HG03196 (cell line): Measurements from ENCODE around the gene FBXW5.

ENCODE experiments used
- ATAC-seq: cut with Tn5 transposase; IDR thresholded peaks from one replicate; pipeline ENCODE4 v1.9.1; 2021; ENCODE audit not compliant: unreplicated experiment

The FBXW5 gene

DNA sequence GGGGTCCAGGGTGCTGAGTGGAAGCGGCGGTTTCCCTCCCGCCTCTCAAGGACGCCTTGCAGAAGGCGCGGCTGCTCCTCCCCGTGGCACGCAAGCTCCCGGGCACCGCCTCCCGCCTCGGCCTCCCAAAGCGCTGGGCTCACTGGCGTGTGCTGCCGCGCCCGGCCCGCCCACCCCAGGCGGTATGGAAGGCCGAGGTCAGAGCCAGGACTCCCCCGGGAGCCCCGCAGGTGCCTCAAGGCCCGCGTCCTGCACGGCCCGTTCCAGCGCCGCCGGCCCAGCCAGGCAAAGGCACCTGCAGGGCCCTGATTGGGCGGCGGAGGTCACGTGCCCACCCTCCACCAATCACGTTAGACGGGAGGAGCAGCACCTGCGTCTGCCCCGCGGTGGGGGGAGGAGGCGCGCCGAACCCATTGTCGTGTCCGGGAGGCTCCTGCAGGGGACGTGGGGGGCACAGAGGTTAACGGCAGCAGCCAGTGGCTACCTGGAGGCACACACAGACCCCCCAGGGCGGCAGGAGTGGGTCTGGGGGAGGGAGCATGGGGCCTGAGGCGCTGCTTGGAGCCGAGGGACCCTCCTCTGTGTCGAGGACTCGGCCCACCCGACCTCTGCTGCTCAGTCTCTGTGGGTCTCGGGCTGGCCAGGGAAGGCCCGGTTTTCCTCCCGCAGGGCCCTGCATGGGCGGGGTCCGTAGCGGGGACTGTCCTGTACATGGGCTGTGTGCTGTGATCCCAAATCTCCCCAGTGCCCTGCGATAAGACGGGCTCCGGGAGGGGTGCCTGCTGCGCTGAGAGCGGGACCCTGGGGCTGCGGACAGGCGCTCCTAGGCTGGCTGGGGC, 5.5 kb upstream of the FBXW5 start:
- peak; percentile 77 for ATAC-seq

DNA sequence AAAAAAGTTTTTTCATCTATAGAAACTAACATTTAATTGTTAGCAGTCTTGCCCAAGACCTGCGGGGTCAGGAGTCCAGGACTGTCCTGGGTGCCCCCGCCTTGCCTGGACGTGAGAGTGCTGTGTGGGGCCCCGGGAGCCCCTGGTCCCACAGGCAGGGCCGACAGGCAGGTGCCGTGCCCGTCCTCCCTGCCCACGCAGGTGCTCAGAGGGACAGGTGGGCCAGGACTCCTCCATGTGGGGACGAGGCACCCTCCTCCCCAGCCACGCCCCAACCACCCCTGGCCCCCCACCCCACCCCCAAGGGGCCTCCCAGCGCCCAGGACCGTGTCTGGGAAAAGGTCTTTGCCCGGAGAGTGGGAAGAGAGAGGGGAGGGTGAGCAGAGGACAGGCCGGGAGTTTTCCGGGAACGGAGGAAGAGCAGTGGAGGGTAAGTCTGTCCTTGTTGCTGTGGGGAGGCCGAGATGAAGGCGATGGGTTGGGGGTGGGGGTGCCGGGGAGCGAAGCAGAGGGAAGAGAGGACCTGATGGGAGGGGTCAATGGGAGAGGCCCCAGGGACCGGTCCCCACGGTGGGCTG, 4.8 kb upstream of the FBXW5 start:
- ATAC-seq: no peak

DNA sequence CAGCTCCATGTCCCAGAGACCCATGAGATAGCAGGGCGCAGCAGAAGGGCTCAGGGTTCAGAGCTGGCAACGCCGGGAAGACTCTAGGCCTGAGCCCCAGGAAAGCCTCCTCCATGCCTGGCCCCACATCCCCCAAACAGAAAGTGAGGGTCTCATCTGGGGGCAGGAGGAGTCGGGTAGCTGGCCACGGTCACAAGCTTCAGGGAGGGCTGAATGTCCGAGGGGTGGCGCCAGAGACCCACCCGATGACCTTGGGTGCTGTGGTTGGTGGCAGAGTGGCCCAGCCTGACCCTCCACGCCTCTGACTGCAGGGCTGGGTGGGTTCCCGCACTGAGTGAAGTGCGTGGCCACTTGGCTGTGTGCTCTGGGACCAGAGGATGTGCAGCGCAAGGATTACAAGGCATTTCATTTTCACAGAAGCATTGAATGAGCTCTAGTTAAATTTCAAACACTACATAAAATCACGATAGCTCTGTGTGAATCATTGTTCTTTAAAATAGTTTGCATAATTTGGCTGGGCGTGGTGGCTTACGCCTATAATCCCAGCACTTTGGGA, 3.5 kb upstream of the FBXW5 start:
- ATAC-seq: no peak

DNA sequence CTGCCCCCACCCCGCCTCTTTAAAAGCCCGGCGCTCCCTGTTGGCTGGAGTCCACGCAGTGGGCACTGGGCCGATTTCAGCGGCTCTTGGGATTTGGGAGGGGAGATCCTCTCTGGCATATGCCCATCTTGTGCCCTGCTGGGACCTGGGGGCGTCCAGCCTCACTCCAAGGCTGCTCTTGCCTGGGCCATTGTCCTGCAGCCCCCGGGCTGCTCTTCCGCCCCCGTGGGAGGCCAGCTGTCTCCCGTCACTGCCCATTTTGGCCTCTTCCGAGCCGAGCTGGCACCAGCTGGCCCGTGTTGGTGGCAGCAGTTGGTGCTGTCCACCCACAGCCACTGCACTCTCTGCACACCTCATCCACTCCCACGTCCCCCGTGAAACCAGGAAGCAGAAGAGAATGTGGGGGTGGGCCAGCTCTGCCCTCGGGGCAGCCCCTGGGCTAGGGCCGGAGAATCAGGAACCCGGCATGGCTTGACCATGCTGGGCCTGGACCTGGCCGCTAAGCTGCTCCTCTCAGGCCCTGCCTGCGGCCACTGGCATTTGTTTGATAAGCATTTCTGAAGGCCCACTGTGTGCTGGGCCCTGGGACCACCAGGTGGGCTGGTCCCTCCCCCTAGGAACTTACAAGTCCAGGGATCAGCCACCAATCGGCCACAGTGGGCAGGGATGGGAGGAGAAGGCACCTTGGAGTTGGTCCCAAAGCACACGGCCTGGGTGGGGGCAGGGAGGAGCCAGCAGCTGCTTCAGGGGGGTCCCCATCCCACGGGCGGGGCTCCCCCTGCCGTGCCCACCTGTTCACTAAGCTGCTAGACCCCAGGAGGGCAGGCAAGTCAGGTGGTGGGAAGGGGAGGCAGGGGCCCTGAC, 2.7 kb upstream of the FBXW5 start:
- no peak for ATAC-seq

DNA sequence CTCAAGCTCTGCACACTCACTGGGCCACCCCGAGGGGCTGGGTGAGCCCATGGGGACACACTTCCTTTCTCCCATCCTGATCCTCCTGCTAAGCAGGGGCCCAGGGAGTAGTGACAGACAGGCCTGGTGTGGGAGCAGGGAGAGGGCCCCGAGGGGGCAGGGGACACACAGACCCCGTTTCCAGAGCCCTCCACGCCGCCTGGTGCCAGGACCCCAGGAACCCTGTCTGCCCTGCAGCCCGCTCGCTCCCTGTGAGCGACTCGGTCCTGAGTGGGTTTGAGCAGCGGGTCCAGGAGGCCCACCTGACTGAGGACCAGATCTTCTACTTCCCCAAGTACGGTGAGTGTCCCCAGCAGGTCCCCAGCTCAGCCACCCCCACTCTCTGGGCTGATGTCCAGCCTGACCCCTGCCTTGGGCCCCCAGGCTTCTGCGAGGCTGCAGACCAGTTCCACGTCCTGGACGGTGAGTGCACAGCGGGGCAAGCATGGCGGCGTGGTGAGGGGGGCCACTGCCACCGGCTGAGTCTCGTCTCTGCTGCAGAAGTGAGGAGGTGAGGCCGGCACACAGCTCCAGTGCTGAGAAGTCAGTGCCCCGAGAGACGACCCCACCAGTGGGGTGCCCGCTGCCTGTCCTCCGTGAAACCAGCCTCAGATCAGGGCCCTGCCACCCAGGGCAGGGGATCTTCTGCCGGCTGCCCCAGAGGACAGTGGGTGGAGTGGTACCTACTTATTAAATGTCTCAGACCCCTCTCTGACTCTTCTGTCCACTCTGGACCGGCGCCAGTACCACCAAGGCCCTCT, 1.9 kb upstream of the FBXW5 start:
- ATAC-seq: no peak

DNA sequence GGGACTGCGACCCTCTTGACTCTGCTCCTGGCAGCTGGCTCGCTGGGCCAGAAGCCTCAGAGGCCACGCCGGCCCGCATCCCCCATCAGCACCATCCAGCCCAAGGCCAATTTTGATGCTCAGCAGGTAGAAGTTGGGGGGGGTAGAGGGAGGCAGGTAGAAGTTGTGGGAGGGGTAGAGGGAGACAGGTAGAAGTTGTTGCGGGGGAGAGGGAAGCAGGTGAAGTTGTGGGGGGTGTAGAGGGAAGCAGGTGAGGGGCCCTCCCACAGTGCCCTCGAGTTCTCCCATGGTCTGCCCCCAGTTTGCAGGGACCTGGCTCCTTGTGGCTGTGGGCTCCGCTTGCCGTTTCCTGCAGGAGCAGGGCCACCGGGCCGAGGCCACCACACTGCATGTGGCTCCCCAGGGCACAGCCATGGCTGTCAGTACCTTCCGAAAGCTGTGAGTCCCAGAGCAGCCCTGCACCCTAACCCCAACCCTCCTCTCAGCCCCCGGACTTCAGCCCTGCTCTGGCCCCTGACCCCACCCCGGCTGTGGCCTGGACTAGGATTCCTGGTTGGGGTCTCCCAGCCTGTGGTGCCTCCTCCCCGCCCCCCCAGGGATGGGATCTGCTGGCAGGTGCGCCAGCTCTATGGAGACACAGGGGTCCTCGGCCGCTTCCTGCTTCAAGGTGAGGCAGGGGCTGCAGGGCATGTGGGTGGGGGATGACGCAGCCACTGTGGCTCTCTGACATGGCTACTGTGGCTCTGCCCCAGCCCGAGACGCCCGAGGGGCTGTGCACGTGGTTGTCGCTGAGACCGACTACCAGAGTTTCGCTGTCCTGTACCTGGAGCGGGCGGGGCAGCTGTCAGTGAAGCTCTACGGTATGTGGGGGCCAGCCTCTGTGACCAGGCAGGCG, 1.0 kb upstream of the FBXW5 start:
- ATAC-seq: no peak

DNA sequence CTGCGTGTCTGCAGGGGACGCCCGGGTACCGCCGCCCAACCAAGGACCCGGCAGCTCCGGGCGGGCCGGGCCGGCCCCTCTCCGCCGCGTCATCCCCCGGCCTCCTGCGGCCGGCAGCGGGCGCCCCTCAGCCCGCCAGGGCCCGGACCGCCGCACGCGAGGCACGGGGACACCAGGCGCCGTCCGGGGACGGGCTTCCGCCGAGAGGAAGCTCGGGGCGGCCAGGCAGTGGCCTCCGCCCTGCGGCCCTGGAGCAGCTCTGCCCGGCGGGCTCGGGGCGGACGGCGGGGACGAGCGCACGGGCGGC, 373 bp downstream of the FBXW5 start:
- peak; percentile 27 for ATAC-seq

DNA sequence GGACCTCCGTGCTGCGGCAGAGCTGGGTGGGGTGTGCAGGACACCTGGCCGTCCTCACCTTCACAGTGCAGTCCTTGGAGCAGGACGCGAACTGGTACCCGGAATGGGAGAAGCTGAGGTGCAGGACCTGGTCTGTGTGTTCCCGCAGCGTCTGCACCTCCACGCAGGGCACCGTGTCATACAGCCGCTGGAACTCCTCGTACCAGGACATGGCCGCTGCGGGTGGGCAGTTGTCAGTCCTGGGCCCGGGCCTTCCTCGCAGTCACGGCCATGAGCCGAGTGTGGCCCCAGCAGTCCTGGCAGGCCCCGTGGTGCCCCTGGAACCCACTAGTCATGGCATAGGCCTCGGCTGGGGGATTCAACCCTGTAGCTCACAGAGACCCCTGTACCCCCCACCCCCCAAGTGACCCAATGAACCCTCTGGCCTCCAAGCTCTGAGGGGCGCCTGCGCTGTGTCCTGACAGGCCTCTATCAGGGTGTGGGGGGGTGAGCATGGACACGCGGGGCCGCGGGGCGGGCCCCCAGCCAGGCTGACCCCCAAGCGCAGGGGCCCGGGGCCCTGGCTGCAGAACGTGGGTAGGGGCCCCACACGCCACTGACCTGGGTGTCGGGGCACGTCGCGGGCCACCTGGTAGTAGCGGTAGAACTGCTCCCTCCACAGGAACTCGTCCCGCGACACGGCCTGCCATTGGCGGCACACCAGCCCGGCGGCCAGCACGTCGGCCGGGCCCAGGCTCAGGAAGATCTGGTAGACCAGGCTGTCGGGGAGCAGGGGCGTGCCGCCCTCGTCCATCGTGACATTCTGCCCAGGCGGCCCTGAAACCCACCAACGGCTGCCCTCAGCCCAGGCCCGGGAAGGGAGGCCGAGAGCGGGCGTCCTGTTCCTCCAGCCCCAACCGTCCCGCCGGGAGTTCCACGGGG, 987 bp downstream of the FBXW5 start:
- peak; percentile 8 for ATAC-seq

DNA sequence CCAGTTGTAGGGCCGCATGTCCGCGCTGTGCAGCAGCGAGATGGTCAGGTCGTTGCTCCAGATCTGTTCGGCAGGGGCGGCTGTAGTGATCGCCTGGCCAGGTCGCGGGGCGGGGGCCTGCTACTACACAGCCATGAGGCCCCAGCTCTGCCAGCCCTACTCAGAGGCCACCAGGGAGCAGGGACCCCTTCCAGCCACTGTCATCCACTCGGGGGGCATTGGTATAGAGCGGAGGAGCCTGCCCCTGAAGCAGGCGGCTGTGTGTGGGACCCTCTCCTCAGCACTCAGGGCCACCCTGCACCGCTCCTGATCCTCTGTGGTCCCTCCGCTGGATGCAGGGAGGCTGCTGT, 1.7 kb downstream of the FBXW5 start:
- ATAC-seq: no peak

DNA sequence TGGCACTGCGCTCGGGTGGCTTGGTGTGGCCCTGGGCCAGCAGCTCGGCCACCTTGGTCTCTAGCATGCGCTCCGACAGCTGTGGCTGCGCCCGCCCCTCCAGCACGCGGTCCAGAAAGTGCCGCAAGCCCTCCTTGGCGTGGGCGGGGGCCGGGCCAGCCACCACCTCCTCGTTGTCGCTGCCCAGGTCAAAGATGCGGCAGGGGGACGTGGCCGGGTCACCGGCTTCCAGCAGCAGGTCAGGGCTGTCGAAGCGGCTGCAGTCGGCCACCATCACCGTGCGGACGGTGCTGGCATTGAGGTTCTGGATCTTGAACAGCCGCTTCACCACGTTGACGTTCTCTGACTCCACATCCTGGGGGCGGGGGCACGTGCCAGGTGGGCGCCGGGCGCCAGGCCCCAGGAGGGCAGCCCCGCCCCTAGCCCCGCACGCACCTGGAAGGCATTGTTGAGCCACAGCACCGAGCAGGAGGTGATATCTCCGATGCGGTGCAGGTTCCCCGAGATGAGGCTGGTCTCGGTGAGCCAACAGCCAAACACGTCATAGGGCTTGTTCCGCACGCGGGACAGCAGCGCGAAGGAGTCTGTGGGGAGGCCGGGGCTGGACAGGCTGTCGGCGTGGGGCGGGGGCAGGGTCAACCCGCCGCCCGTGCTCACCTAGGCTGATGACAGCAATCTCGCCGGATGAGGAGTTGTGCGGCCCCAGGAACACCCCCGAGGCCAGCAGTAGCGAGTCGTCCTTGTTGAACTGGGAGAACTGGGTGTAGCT, 2.2 kb downstream of the FBXW5 start:
- no peak for ATAC-seq

DNA sequence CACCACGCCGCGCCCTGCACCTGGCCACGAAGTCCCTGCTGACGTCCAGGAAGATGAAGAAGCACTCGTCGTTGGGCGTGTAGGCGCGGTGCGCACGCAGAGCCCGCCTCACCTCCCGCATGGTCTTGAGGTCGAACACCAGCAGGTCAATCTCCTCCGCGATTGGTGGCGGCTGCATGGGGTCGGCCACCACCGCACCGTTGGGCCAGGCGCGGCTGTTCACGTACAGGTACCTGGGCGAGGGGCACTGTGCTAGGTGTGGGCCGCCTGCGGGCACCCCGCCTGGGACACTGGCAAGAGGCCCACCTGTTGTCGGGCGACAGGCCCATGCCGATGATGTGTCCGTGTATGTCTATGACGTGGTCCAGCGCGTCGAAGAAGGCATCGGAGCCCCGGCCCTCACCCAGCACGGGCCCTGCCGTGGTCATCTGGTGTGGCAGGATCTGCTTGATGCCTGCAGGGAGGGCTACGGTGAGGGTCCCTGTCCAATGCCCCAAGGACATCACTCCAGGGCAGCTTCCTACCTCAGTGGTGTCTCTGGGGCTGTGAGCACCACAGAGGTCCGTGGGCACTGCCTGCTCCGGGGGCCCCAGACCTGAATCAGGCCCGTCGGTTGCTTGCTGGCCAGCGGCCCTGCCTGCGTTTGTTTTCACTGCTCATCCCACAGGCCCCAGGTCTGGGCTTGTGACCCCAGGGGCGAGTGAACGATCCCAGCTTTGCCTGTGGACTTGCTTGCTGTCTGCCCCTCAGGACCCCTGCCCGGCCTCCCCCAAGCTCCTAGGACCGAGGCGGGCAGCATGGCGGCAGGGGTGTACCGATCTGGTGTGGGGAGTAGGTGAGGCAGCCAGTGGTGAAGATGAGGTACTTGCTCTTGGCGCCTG, 3.1 kb downstream of the FBXW5 start:
- no peak for ATAC-seq

DNA sequence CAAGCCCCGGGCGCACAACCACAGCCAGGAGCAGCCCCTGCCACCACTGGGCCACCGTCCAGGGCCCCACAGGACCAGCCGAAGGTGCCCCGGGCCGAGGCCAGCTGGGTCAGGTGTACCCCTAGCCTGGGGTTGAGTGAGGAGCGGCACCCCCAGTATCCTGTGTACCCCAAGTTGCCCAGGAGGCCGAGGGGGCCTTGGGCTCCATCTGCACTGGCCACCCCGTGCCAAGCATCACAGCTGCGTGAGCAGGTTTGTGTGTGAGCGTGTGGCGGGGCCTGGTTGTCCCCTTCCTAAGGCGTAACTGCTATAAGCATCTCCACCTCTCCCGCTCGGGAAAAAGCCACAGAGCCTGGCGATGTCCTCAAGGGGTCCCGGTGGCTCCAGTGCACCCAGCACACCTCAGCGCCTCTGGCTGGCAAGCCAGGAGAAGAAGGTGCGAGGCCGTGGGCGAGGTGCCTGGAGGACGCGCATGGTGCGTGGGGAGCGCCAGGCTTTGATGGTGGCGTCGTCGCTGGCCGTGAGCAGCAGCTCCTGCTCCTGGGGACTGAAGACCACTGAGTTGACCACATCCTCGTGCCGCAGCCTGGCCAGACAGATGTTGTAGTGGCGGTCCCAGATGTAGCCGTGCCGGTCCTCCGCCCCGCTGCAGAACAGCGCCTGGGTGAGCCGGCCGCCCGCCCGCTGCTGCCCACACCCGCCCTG, 3.9 kb downstream of the FBXW5 start:
- ATAC-seq: no peak

DNA sequence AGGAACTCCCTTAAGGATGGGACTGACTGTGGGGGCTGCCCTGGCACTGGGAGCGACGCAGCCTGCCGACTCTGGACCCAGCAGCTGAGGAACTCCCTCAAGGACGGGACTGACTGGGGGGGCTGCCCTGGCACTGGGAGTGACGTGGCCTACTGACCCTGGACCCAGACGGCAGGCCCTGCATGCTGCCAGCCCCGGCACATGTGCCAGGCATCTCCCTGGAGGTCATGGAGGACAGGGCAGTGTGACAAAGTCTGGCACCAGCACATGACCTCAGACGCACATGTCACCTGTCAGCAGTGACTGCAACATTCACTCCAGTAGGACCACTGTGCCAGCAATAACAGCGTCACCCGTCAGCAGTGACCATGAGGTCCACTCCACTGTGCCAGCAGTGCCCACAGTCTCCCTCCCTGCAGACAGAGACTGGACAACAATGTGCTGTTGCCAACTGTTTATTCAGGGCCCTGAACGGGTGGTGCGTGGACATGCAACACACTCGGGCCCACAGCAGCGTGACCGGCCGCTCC, 4.5 kb downstream of the FBXW5 start:
- no peak for ATAC-seq

DNA sequence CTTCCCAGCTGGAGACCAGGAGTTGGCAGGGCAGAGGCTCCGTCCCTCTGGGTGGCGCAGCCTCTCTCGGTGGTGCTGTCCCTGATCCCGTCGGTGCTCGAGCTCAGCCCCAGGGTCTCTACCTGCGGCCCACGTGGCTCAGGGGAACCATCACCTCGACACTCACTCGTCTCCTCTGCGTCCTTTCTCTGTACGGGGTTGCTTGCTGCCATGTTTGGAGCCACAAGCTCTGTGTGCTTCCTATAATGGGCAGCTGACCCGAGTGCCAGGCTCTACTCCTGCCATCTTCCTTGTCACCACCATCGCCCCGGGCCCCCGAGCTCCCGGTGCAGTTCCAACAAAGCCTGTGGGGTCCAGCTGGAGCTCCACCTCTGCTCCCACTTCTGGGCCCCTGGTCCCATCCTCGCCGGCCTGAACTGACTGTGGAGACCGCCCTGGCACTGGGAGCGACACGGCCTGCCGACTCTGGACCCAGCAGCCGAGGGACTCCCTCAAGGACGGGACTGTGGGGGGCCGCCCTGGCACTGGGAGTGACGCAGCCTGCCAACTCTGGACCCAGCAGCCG, 5.0 kb downstream of the FBXW5 start:
- no peak for ATAC-seq

DNA sequence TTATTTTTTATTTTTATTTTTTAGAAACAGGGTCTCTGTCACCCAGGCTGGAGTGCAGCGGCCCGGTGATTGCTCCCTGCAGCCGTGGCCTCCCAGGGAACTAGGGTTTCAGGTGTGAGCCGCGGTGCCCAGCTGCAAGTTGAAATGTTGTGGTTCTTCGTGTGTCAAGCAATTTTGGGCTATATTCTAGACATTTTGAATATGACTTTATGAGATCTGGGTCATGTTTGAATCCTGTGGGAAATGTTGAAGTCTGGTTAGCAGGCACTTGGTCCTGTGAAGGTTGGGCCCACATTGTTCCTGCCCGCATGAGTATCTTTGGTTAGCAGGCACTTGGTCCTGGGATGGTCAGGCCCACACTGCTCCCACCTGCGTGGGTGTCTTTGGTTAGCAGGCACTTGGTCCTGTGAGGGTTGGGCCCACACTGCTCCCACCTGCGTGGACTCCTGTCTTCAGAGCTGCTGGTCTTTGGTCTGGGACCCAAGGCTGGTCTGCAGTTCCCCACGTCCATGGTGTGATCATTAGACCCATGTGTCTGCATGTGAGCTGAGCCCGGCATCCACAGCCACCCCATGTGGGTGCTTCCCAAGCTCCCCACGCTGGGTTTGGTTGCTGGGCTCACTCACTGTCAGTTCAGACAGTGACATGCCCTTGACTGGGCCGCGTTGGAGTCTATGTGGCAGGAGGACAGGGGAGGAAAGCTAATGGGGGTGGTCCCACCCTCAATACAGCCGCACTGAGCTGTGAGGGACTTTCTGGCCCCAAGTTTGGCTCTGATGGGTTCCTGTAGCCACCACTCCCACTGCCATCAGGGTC, 7.1 kb downstream of the FBXW5 start:
- no peak for ATAC-seq
